ENCODE measurements around the gene TSPO2. TPM values are rescaled to one million over a fixed set of nuclear protein-coding genes. Genes with fewer than 3 reads are reported as not detected.

Gene TSPO2
- total RNA-seq, 2 donors from 2014 or later, result not detected

- Histone ChIP-seq H3K4me1 (replicated peaks) (no peaks in the 10 kb centered on the region), H3K4me3 (no peak overlapping the region), H3K27me3 (replicated peaks; ENCODE audit: insufficient read depth) (no peaks in the 10 kb centered on the region), H3K36me3 (no peaks in the 10 kb centered on the region), H3K9me3 (no peaks in the 10 kb centered on the region), H3K27ac (no peak overlapping the region)
- TF ChIP-seq POLR2A (IDR thresholded peaks at IDR 0.05), result no peak
- TF ChIP-seq POLR2AphosphoS5 (IDR thresholded peaks at IDR 0.05), result no peak
- TF ChIP-seq, protein P1, sequence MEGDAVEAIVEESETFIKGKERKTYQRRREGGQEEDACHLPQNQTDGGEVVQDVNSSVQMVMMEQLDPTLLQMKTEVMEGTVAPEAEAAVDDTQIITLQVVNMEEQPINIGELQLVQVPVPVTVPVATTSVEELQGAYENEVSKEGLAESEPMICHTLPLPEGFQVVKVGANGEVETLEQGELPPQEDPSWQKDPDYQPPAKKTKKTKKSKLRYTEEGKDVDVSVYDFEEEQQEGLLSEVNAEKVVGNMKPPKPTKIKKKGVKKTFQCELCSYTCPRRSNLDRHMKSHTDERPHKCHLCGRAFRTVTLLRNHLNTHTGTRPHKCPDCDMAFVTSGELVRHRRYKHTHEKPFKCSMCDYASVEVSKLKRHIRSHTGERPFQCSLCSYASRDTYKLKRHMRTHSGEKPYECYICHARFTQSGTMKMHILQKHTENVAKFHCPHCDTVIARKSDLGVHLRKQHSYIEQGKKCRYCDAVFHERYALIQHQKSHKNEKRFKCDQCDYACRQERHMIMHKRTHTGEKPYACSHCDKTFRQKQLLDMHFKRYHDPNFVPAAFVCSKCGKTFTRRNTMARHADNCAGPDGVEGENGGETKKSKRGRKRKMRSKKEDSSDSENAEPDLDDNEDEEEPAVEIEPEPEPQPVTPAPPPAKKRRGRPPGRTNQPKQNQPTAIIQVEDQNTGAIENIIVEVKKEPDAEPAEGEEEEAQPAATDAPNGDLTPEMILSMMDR (IDR thresholded peaks at IDR 0.05), result no peak
- WGBS, result 55% methylated on average over 3 of the region's 3 CpGs
- intact Hi-C loops (cut with DNase I), result no loop called here
- no peak for DNase-seq (ENCODE audit: low spot score)
Measured at GRCh38 chr6:41055149-41055548, 12.9 kb downstream of the TSPO2 start.

GRCh38 chr6:41056768-41057490, 14.7 kb downstream of the TSPO2 start:
- Histone ChIP-seq H3K9me3 (no peaks in the 10 kb centered on the region), H3K27ac (no peak overlapping the region), H3K4me1 (replicated peaks) (no peaks in the 10 kb centered on the region), H3K4me3 (no peak overlapping the region), H3K36me3 (no peaks in the 10 kb centered on the region), H3K27me3 (replicated peaks; ENCODE audit: insufficient read depth) (no peaks in the 10 kb centered on the region)
- WGBS, result 89% methylated on average over 6 of the region's 6 CpGs
- intact Hi-C loops (cut with DNase I), result no loop called here
- TF ChIP-seq POLR2AphosphoS5 (IDR thresholded peaks at IDR 0.05), result no peak
- TF ChIP-seq, protein P1 (IDR thresholded peaks at IDR 0.05), result no peak
- TF ChIP-seq POLR2A (IDR thresholded peaks at IDR 0.05), result no peak
- DNase-seq (ENCODE audit: low spot score), result no peak

GRCh38 chr6:41058783-41059181, 16.5 kb downstream of the TSPO2 start:
- H3K4me1 ChIP-seq (replicated peaks), result no peaks in the 10 kb centered on the region
- no peak for TF ChIP-seq POLR2AphosphoS5 (IDR thresholded peaks at IDR 0.05)
- TF ChIP-seq, protein P1 (IDR thresholded peaks at IDR 0.05), result no peak
- TF ChIP-seq POLR2A (IDR thresholded peaks at IDR 0.05), result no peak
- WGBS, result 87% methylated on average over 2 of the region's 2 CpGs

DNA sequence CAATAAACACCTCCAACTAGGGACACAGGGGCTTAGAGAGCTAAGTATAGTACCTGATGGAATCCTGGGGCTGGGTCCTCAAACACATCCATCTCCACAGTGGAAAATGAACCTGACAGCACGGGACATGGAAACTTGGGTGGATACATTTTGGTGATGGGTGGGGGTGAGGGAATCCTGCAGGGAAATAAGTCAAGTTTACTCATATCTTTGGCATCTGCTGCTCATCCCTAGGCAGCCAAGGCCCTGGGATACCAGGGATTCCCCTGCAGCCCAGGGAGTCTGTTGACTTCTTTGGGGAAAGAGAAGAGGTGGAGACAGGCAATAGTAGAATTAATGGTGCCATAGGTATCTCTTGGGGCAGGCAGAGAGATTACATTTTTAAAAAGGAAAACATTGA, 17.3 kb downstream of the TSPO2 start:
- intact Hi-C loops (cut with DNase I), result no loop called here
- Histone ChIP-seq H3K27me3 (replicated peaks; ENCODE audit: insufficient read depth) (no peaks in the 10 kb centered on the region), H3K4me3 (no peak overlapping the region), H3K4me1 (replicated peaks) (no peaks in the 10 kb centered on the region), H3K27ac (no peak overlapping the region), H3K36me3 (no peaks in the 10 kb centered on the region), H3K9me3 (no peaks in the 10 kb centered on the region)
- TF ChIP-seq POLR2A (IDR thresholded peaks at IDR 0.05), result no peak
- TF ChIP-seq POLR2AphosphoS5 (IDR thresholded peaks at IDR 0.05), result no peak
- TF ChIP-seq, protein P1 (IDR thresholded peaks at IDR 0.05), result no peak
- no peak for DNase-seq (ENCODE audit: low spot score)
- WGBS, result 95% methylated on average over 1 of the region's 1 CpG

More at GRCh38 chr6:41058783-41059181, 16.5 kb downstream of the TSPO2 start:
- Histone ChIP-seq H3K36me3 (no peaks in the 10 kb centered on the region), H3K27me3 (replicated peaks; ENCODE audit: insufficient read depth) (no peaks in the 10 kb centered on the region), H3K9me3 (no peaks in the 10 kb centered on the region), H3K4me3 (no peak overlapping the region), H3K27ac (no peak overlapping the region)
- intact Hi-C loops (cut with DNase I), result no loop called here
- no peak for DNase-seq (ENCODE audit: low spot score)

DNA sequence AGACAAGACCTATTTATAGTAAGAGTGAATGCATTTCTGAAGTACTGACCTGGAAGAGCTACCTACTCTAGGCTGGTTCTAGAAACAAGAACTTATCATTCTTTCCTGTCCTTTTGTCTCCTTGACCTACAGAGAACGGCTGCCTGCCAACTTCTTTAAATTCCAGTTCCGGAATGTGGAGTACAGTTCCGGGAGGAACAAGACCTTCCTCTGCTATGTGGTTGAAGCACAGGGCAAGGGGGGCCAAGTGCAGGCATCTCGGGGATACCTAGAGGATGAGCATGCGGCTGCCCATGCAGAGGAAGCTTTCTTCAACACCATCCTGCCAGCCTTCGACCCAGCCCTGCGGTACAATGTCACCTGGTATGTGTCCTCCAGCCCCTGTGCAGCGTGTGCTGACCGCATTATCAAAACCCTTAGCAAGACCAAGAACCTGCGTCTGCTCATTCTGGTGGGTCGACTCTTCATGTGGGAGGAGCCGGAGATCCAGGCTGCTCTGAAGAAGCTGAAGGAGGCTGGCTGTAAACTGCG, 19.0 kb downstream of the TSPO2 start:
- TF ChIP-seq POLR2A (IDR thresholded peaks at IDR 0.05), result no peak
- TF ChIP-seq, protein P1 (IDR thresholded peaks at IDR 0.05), result no peak
- TF ChIP-seq POLR2AphosphoS5 (IDR thresholded peaks at IDR 0.05), result no peak
- Histone ChIP-seq H3K9me3 (no peaks in the 10 kb centered on the region), H3K27me3 (replicated peaks; ENCODE audit: insufficient read depth) (no peaks in the 10 kb centered on the region), H3K27ac (no peak overlapping the region), H3K4me3 (no peak overlapping the region), H3K4me1 (replicated peaks) (no peaks in the 10 kb centered on the region), H3K36me3 (no peaks in the 10 kb centered on the region)
- WGBS, result 71% methylated on average over 13 of the region's 13 CpGs
- intact Hi-C loops (cut with DNase I), result no loop called here
- DNase-seq (ENCODE audit: low spot score), result no peak

All from prostate gland (tissue), 2 donors.